Muscle layer of duodenum (tissue), 2 donors: ENCODE data around the gene ABLIM1.

Experiments
- H3K27ac ChIP-seq: one replicate; pipeline ENCODE4 v1.7.0; 2013; ENCODE audit warnings: mild to moderate bottlenecking, low read length
- H3K27me3 ChIP-seq: one replicate; pipeline ENCODE4 v1.7.0; 2013; ENCODE audit warnings: low read depth, mild to moderate bottlenecking, control low read depth, low read length
- H3K36me3 ChIP-seq, 2 donors: one replicate each; pipeline ENCODE4 v1.7.0; 2013; ENCODE audit warnings: low read length in 2 of 2, control low read depth in 1 of 2, mild to moderate bottlenecking in 1 of 2; ENCODE audit not compliant: insufficient read depth in 2 of 2, control insufficient read depth in 1 of 2
- H3K4me1 ChIP-seq, 2 donors: one replicate each; pipeline ENCODE4 v1.7.0; 2013; ENCODE audit warnings: low read length in 2 of 2, mild to moderate bottlenecking in 2 of 2, control low read depth in 1 of 2, moderate library complexity in 1 of 2; ENCODE audit not compliant: insufficient read depth in 2 of 2, control insufficient read depth in 1 of 2
- H3K4me3 ChIP-seq, 2 donors: one replicate each; pipeline ENCODE4 v1.7.0; 2013; ENCODE audit warnings: low read length in 2 of 2, low read depth in 1 of 2, mild to moderate bottlenecking in 1 of 2
- H3K9me3 ChIP-seq, 2 donors: one replicate each; pipeline ENCODE4 v1.7.0; 2013; ENCODE audit warnings: low read length in 2 of 2, control low read depth in 1 of 2, mild to moderate bottlenecking in 1 of 2; ENCODE audit not compliant: control insufficient read depth in 1 of 2
- donor health status: healthy.

The ABLIM1 gene

DNA sequence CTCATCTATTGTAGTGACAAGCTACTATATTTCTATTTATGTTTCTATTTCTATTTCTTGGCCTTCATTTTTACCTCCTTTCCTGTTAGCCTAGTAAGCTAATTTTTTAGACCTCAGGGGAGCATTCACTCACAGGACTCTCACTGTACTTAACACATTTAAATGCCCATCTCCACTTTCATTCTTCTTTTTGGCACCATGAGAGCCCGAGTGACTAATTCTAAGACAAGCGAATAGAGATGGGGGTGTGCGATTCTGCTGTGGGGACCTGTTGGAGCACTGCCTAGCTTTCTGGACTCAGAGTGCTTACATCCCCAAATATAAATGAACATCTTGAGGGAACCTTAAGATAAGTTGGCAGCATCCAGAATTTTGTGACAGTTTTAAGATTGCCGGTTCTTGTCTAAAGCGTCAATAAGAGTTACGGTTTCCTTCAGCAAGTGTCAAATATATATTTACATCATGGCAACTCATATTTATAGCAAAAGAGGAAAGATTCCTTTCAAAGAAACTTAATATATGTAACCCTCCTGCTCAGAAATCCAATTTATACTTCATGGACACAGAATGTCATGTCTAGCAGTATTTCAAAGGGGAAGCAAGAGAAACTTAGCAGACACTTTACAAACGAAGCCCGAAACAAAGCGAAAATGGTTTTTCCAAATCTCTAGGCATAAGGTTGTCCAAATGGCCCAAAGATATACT, 199.7 kb downstream of the ABLIM1 start:
- H3K27me3 ChIP-seq, result no peaks in the 10 kb centered on the region
- H3K36me3 ChIP-seq, result peaks cover 3 to 7% of the 10 kb centered on the region in 2 donors
- H3K4me1 ChIP-seq, result no peaks in the 10 kb centered on the region
- no peak overlapping the region for H3K27ac ChIP-seq
- no peaks in the 10 kb centered on the region for H3K9me3 ChIP-seq
- no peak overlapping the region for H3K4me3 ChIP-seq

DNA sequence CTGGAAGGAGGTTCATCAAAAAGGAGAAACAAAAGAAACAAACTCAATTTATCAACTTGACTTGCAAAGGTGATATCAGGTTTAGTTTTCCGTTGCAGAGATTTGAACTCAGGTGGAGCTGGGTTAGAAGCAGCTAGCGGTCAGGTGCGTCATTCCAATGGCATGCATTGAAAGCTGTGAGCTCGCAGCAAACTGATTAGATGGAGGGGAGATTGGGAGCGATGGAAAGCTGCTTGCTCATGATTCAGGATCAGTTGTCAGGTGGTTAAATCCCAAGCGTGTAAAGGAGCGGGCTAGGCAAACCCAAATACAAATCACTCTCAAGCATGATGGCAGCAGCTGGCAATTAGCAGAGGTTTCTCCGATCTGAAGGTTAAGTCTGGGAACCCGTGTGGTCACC, 204.5 kb downstream of the ABLIM1 start:
- H3K36me3 ChIP-seq, result peaks cover 3 to 4% of the 10 kb centered on the region in 2 donors
- H3K27me3 ChIP-seq, result no peaks in the 10 kb centered on the region
- no peaks in the 10 kb centered on the region for H3K4me1 ChIP-seq
- no peak overlapping the region for H3K4me3 ChIP-seq
- no peaks in the 10 kb centered on the region for H3K9me3 ChIP-seq
- no peak overlapping the region for H3K27ac ChIP-seq

DNA sequence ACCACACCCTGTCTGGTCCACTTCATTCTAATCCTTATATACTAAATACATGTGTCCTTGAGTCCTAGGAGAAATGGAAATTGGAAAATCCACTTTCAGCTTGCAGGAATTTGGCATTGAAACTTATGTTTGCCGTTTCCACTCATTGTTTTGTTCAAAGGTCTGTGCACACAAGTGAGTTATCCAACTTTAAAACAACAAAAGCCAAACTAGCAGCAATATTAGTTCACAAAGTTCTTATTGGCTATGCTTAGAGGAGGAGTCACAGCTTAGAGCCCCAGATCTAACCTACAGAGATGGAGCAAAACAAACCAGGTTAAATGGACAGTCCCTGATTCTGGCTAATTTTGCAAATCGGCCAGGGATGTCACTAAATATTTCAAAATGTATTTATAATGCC, 209.2 kb downstream of the ABLIM1 start:
- no peak overlapping the region for H3K4me3 ChIP-seq
- H3K36me3 ChIP-seq, result peaks cover 4% of the 10 kb centered on the region in 2 donors
- no peaks in the 10 kb centered on the region for H3K27me3 ChIP-seq
- H3K27ac ChIP-seq, result no peak overlapping the region
- no peaks in the 10 kb centered on the region for H3K9me3 ChIP-seq
- no peaks in the 10 kb centered on the region for H3K4me1 ChIP-seq

DNA sequence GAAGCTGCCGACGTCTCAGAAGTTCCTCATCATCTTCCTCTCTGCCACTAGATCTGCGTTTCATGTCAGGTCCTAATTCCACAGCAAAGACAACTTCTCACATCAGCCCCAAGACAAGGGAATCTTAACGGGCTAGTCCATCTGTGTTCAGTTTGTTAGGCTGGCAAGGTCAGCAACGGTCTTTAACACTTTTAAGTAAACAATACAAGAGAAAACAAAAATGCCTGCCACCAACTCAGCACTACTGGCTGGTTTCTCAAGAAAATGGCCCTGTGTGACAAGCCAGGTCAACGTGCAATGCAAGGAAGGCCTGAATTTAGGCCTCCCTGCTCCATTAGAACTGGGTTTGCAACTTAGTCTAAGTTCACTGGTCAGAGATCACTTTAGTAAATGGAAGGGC, 212.7 kb downstream of the ABLIM1 start:
- peaks cover 4 to 11% of the 10 kb centered on the region in 2 donors for H3K36me3 ChIP-seq
- H3K4me3 ChIP-seq, result no peak overlapping the region
- no peaks in the 10 kb centered on the region for H3K27me3 ChIP-seq
- no peaks in the 10 kb centered on the region for H3K9me3 ChIP-seq
- H3K4me1 ChIP-seq, result no peaks in the 10 kb centered on the region
- H3K27ac ChIP-seq, result no peak overlapping the region

DNA sequence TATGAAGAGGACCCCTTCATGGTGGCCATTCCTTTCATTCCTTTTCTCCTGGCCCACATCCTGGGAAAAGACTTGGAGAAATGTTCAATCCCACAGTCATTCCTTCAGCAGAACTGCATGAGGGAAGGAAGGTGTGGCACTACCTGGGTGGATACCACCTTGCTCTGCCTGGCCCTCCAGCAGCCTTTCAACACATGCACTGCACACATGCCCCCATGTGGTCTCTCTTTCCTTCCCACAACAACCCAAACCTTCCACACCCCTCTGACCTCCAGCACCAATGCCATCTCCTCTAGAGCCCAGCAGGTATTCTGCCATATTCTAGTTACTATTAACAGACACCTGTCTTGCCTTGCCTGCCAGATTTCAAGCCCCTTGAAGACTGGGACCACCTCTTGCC, 213.3 kb downstream of the ABLIM1 start:
- Histone ChIP-seq H3K9me3 (no peaks in the 10 kb centered on the region), H3K27ac (no peak overlapping the region), H3K4me3 (no peak overlapping the region), H3K36me3 (peaks cover 8 to 13% of the 10 kb centered on the region in 2 donors), H3K27me3 (no peaks in the 10 kb centered on the region), H3K4me1 (no peaks in the 10 kb centered on the region)

DNA sequence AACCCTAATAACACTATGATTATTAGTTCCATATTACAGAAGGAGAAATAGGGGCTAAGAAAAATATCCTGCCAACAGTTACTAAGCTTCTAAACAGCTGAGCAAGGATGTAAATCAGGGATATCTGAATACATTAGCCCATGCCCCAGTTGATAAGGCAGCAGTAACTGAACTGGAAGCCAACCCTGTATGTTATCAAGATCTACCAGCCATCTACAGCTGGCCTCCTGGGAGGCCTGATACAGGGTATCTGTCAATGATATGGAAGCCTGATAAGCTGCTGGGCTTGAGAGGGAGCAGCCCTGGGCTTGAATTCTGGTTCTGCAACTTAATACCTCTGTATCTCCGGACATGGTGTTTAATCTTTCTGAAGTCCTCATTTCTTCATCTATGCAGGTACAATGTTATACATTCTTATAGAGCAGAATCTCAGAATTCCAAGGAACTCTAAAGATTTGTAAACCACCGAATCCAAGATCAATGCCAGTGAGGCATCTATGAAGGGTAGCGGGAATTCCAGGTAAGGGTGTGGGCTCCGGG, 215.9 kb downstream of the ABLIM1 start:
- no peak overlapping the region for H3K27ac ChIP-seq
- no peaks in the 10 kb centered on the region for H3K4me1 ChIP-seq
- H3K9me3 ChIP-seq, result no peaks in the 10 kb centered on the region
- H3K4me3 ChIP-seq, result no peak overlapping the region
- no peaks in the 10 kb centered on the region for H3K27me3 ChIP-seq
- peaks cover 20 to 21% of the 10 kb centered on the region in 2 donors for H3K36me3 ChIP-seq

DNA sequence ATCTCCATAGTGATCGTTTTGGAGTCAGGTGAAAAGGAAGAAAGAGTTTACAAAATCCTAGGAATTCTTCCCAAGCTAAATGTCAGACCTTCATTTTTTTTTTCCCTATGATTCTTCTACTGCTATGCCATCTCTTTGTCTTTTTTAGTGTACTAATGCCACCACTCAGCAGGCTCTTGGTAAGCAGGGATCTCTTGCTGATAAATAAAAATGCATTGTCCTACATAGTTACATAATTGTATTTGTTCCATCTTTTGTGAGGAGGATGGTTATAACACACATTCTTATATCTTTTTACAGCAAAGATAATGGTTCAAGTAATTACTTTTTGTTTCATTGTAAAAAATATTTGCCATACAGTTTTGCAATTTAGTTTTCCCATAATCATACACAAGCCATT, 217.0 kb downstream of the ABLIM1 start:
- H3K36me3 ChIP-seq, result peaks cover 20 to 21% of the 10 kb centered on the region in 2 donors
- no peak overlapping the region for H3K4me3 ChIP-seq
- H3K9me3 ChIP-seq, result no peaks in the 10 kb centered on the region
- no peak overlapping the region for H3K27ac ChIP-seq
- H3K4me1 ChIP-seq, result no peaks in the 10 kb centered on the region
- no peaks in the 10 kb centered on the region for H3K27me3 ChIP-seq

DNA sequence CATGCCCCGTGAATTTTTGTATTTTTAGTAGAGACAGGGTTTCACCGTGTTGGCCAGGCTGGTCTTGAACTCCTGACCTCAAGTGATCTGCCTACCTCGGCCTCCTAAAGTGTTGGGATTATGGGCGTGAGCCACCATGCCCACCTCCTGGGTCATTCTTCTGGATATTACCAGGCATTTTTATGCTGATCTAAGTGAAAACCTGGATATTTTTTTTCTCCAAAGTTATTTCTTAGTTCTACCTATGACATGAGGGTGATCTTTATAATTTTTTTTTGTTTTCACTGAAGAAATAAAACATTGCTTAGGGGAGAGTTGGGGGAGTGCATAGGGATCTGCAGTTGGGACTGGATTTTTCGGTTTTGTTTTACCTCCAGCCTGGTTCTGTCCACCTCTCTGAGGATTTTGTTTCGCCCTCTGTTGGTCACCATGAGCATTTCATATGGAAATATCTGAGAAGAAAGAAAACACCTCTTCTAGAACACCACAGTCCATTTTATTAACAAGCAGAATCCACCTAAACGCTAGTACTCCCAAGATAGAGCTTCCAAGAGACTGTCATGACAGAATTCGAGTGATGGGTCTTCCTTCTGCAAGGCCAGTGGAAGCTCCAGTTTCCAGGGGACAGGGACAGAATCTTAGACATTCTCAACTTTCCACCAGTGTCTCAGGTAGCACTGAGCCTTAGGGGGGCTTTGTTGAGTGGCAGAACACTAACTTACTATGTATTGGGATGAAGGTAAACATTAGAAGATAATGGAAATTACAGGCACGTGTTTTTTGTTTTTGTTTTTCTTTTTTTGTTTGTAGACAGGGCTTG, 220.4 kb downstream of the ABLIM1 start:
- no peak overlapping the region for H3K4me3 ChIP-seq
- no peak overlapping the region for H3K27ac ChIP-seq
- H3K4me1 ChIP-seq, result no peaks in the 10 kb centered on the region
- no peaks in the 10 kb centered on the region for H3K27me3 ChIP-seq
- H3K9me3 ChIP-seq, result no peaks in the 10 kb centered on the region
- peaks cover 19 to 30% of the 10 kb centered on the region in 2 donors for H3K36me3 ChIP-seq

DNA sequence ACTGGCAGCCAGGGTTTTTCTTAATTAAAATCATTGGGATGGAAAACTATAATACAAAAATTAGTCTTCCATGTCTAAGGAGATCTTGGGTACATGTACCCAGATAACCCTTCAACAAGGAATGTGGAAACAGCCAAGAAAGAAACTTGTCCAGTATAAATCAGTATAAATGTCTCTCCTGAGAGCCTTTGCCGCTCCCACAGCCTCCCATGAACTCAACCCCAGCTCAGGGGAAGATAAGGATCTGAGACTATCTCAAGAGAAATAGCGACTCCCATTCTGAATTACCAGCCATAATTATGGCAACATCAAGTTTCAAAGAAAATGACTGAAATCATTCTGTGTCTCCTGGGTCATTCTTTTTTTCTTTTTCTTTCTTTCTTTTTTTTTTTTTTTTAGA, 221.1 kb downstream of the ABLIM1 start:
- no peak overlapping the region for H3K4me3 ChIP-seq
- H3K36me3 ChIP-seq, result peaks cover 19 to 30% of the 10 kb centered on the region in 2 donors
- no peaks in the 10 kb centered on the region for H3K9me3 ChIP-seq
- no peak overlapping the region for H3K27ac ChIP-seq
- no peaks in the 10 kb centered on the region for H3K27me3 ChIP-seq
- no peaks in the 10 kb centered on the region for H3K4me1 ChIP-seq

DNA sequence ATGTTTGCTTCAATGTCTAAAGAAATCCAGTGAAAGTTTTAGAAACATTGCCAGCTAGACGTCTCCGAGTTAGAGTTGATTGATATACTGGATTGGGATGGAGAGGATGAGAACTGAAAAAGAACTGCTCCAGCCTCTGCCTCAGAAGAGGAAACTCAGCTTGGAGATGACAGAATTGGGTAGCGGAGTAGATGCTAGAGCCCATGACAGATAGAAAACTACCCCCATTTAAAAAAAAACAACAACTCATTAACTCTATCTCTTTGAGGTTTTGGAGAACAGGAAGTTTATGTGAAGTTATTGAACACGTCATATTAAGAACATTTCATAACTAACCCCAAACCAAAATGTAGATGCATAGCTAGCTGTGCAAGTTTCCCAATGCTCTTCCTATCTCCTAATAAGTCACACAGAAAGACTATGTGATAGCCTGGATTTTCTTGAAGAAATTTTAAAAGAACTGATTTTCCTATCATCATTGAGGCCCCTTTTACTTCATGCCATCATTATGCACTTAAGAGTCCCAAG, 225.4 kb downstream of the ABLIM1 start:
- Histone ChIP-seq H3K9me3 (no peaks in the 10 kb centered on the region), H3K27ac (no peak overlapping the region), H3K27me3 (no peaks in the 10 kb centered on the region), H3K36me3 (peaks cover 5 to 11% of the 10 kb centered on the region in 2 donors), H3K4me3 (no peak overlapping the region), H3K4me1 (peaks cover 0 to 3% of the 10 kb centered on the region in 2 donors)

DNA sequence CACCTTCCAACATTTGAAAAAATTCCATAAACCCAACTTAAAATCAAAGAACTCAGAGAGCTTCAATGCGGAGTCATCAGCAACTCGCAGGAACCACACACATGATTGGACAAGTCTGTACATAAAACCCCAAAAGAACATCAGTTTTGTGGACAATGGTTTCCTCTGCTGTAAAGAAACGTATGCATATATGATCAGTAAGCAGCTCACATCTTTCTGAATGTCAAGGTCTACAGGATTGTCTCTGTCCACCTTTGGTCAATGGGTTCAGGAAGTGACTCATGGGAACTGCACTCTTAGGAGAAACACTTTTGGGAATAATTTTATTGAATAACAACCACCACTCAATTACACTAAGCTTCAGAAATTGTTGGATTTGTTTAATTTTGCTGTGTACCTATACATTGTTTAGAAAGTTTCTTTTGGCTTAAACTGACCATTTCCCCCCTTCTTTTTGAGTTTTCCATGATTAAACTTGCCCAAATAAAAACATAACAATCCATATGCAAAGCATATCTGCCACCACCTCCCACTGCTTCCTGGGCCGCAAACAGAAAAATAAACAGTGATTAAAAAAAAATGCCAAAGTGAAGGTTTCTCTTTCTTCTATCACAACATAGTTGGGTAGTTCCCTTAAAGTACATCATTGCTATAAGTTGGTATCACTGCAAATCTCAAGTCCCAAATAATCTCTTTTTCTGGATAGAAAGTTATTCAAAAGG, 226.5 kb downstream of the ABLIM1 start:
- H3K27me3 ChIP-seq, result no peaks in the 10 kb centered on the region
- H3K36me3 ChIP-seq, result peaks cover 5 to 11% of the 10 kb centered on the region in 2 donors
- peaks cover 0 to 3% of the 10 kb centered on the region in 2 donors for H3K4me1 ChIP-seq
- no peak overlapping the region for H3K27ac ChIP-seq
- no peak overlapping the region for H3K4me3 ChIP-seq
- no peaks in the 10 kb centered on the region for H3K9me3 ChIP-seq
